HG03354 (cell line): ENCODE measurements around the gene GRIK2.

Experiments
- ATAC-seq: cut with Tn5 transposase; IDR thresholded peaks from one replicate; pipeline ENCODE4 v1.9.1; 2021; ENCODE audit warnings: mild to moderate bottlenecking; ENCODE audit not compliant: unreplicated experiment, poor library complexity, severe bottlenecking

The GRIK2 gene

GRCh38 chr6:101683884-101684283, 290.4 kb downstream of the GRIK2 start:
- ATAC-seq = no peak

GRCh38 chr6:101686653-101687052, 293.1 kb downstream of the GRIK2 start:
- no peak for ATAC-seq

- ATAC-seq = no peak
Observed at GRCh38 chr6:101689156-101689555, 295.6 kb downstream of the GRIK2 start.

- no peak for ATAC-seq
Observed at GRCh38 chr6:101689695-101690094, 296.2 kb downstream of the GRIK2 start.

- ATAC-seq = no peak
Observed at GRCh38 chr6:101700655-101701054, 307.1 kb downstream of the GRIK2 start.

- ATAC-seq = no peak
Observed at GRCh38 chr6:101703311-101703710, 309.8 kb downstream of the GRIK2 start.

GRCh38 chr6:101705866-101706265, 312.4 kb downstream of the GRIK2 start:
- ATAC-seq = no peak

GRCh38 chr6:101706576-101706975, 313.1 kb downstream of the GRIK2 start:
- no peak for ATAC-seq

GRCh38 chr6:101711518-101711917, 318.0 kb downstream of the GRIK2 start:
- ATAC-seq = no peak

- ATAC-seq = no peak
Observed at GRCh38 chr6:101716387-101716786, 322.9 kb downstream of the GRIK2 start.

- ATAC-seq = no peak
Observed at GRCh38 chr6:101716810-101717209, 323.3 kb downstream of the GRIK2 start.

- ATAC-seq = no peak
Observed at GRCh38 chr6:101719521-101719920, 326.0 kb downstream of the GRIK2 start.

GRCh38 chr6:101722471-101722870, 329.0 kb downstream of the GRIK2 start:
- no peak for ATAC-seq

- ATAC-seq = no peak
Observed at GRCh38 chr6:101722991-101723579, 329.6 kb downstream of the GRIK2 start.

- no peak for ATAC-seq
Observed at GRCh38 chr6:101728388-101728787, 334.9 kb downstream of the GRIK2 start.

GRCh38 chr6:101728956-101729355, 335.4 kb downstream of the GRIK2 start:
- ATAC-seq = no peak

- ATAC-seq = no peak
Observed at GRCh38 chr6:101730954-101731353, 337.4 kb downstream of the GRIK2 start.

- no peak for ATAC-seq
Observed at GRCh38 chr6:101733899-101734298, 340.4 kb downstream of the GRIK2 start.

- no peak for ATAC-seq
Observed at GRCh38 chr6:101738481-101738880, 345.0 kb downstream of the GRIK2 start.

GRCh38 chr6:101740631-101741030, 347.1 kb downstream of the GRIK2 start:
- no peak for ATAC-seq

GRCh38 chr6:101741474-101742171, 348.1 kb downstream of the GRIK2 start:
- no peak for ATAC-seq

- no peak for ATAC-seq
Observed at GRCh38 chr6:101747160-101747559, 353.7 kb downstream of the GRIK2 start.
